Measurements from ENCODE around the gene LTBP3. TPM values are rescaled to one million over a fixed set of nuclear protein-coding genes. Genes with fewer than 3 reads are reported as not detected.

Gene LTBP3
- total and polyA plus RNA-seq, 9 of the 15 experiments (the other 6 are each of a cell fraction or from before 2014, with no cell fraction given), result 0.06 to 20.5 (median 4.8) TPM

GRCh38 chr11:65503949-65504673 is 54.0 kb downstream of the LTBP3 start (continued):
- TF ChIP-seq HNRNPL (IDR thresholded peaks at IDR 0.05; ENCODE audit: low read depth, low read length) (no peak; the same call in 1 of the 2 replicates), PHF8 (IDR thresholded peaks at IDR 0.05; ENCODE audit: borderline replicate concordance, low read length) (no peak), RBM34 (IDR thresholded peaks at IDR 0.05; ENCODE audit: borderline replicate concordance, insufficient read depth, low read length) (0 out of 2 replicates have a peak, but pooled peaks have one; percentile 19), FOS (IDR thresholded peaks at IDR 0.05; ENCODE audit: extremely low read depth, insufficient read length) (no peak), ETS2 (tag; IDR thresholded peaks at IDR 0.05; ENCODE audit: borderline replicate concordance, poor library complexity, severe bottlenecking) (no peak), PHF21A (IDR thresholded peaks at IDR 0.05; ENCODE audit: borderline replicate concordance, low read depth) (no peak), ZNF785 (CRISPR knock-in tag; IDR thresholded peaks at IDR 0.05) (no peak), MCM5 (IDR thresholded peaks at IDR 0.05; ENCODE audit: low read depth) (no peak), PTRF (tag; IDR thresholded peaks at IDR 0.05) (no peak), HINFP (tag; conservative IDR thresholded peaks at IDR 0.05; ENCODE audit: low read depth) (no peak), POLR2AphosphoS2 (IDR thresholded peaks at IDR 0.05; ENCODE audit: low read length) (peak; percentile 42), ZNF592 (IDR thresholded peaks at IDR 0.05) (no peak), FIP1L1 (IDR thresholded peaks at IDR 0.05; ENCODE audit: low read depth, low read length, poor library complexity, severe bottlenecking) (peak; percentile 75), TCF3 (CRISPR knock-in tag; IDR thresholded peaks at IDR 0.05) (no peak), AFF1 (IDR thresholded peaks at IDR 0.05; ENCODE audit: low read depth in 1 of 2, partially characterized antibody in 2 of 2) (peak; percentile 60 to 74), ZNF41 (CRISPR knock-in tag; conservative IDR thresholded peaks at IDR 0.05) (peak; percentile 83)
